Fibroblast of lung (primary cell): ENCODE measurements around the gene SORBS1. TPM values are rescaled to one million over a fixed set of nuclear protein-coding genes. Genes with fewer than 3 reads are reported as not detected.

Experiments used
- DNase-seq, 2 donors: peaks; one replicate each; pipeline versions ENCODE4 v3.0.0 to v3.0.0-alpha.2; 2010; ENCODE audit warnings: low read depth in 2 of 2
- H2AFZ ChIP-seq: 2 replicates; pipeline ENCODE4 v1.5.1; 2012; ENCODE audit warnings: low read length, control low read depth, inconsistent platforms
- H3K27ac ChIP-seq: 2 replicates; pipeline ENCODE4 v1.5.1; 2011; ENCODE audit warnings: low read length, control low read depth; ENCODE audit not compliant: insufficient read depth
- H3K27me3 ChIP-seq: 2 replicates; pipeline ENCODE4 v1.5.1; 2011; ENCODE audit warnings: mild to moderate bottlenecking, low read length; ENCODE audit not compliant: control insufficient read depth, insufficient read depth
- H3K36me3 ChIP-seq: 2 replicates; pipeline ENCODE4 v1.5.1; 2011; ENCODE audit warnings: low read length; ENCODE audit not compliant: control insufficient read depth, insufficient read depth
- H3K4me1 ChIP-seq: 2 replicates; pipeline ENCODE4 v1.5.1; 2011; ENCODE audit warnings: low read length; ENCODE audit not compliant: control insufficient read depth, insufficient read depth; ENCODE audit errors: extremely low read depth
- H3K4me2 ChIP-seq: 2 replicates; pipeline ENCODE4 v1.5.1; 2011; ENCODE audit warnings: low read length, control low read depth; ENCODE audit not compliant: insufficient read depth; ENCODE audit errors: extremely low read depth
- H3K4me3 ChIP-seq, 4 experiments: fragments of 200-600 bp in 1 of 4; sonication (generic) in 1 of 4; replicated peaks in 1 of 4; 2 replicates each; pipeline ENCODE4 v1.5.1; 2011 to 2016; ENCODE audit warnings: low read length in 4 of 4, low read depth in 3 of 4, mild to moderate bottlenecking in 3 of 4, control low read depth in 2 of 4, inconsistent platforms in 1 of 4, mixed read lengths in 1 of 4; ENCODE audit not compliant: insufficient read depth in 1 of 4; ENCODE audit errors: control extremely low read depth in 1 of 4
- H3K79me2 ChIP-seq: 2 replicates; pipeline ENCODE4 v1.5.1; 2012; ENCODE audit warnings: mild to moderate bottlenecking, low read length, inconsistent platforms; ENCODE audit not compliant: control insufficient read depth, insufficient read depth
- H3K9ac ChIP-seq: 2 replicates; pipeline ENCODE4 v1.5.1; 2011; ENCODE audit warnings: mild to moderate bottlenecking, low read length, control low read depth; ENCODE audit not compliant: insufficient read depth
- H3K9me3 ChIP-seq: 2 replicates; pipeline ENCODE4 v1.5.1; 2012; ENCODE audit warnings: low read depth, low read length; ENCODE audit not compliant: control insufficient read depth, insufficient read depth
- H4K20me1 ChIP-seq: 2 replicates; pipeline ENCODE4 v1.5.1; 2011; ENCODE audit warnings: low read length; ENCODE audit not compliant: control insufficient read depth, insufficient read depth; ENCODE audit errors: extremely low read depth
- EZH2 ChIP-seq: IDR thresholded peaks from 2 replicates; pipeline ENCODE4 v1.5.1; 2012; ENCODE audit warnings: low read length, control low read depth, mild to moderate bottlenecking; ENCODE audit errors: missing control alignments
- polyA plus RNA-seq, 2 donors: library from polyadenylated mRNA; depleted of rRNA in 1 of 2; stranded (reverse) in 1 of 2; unstranded in 1 of 2; fragments of >200 nt; gene quantifications; 2 replicates each; pipeline ENCODE4 v1.2.1, GENCODE V29; 2011 to 2012; ENCODE audit warnings: missing spikeins in 1 of 2
- total RNA-seq: library from RNA; depleted of rRNA; stranded (reverse); fragments of >200 nt; gene quantifications from 2 replicates; pipeline ENCODE4 v1.2.1, GENCODE V29; 2014
- TF ChIP-seq, protein P1 (sequence below), 2 donors: IDR thresholded peaks in 1 of 2; conservative IDR thresholded peaks in 1 of 2; 1 replicate in 1 of 2; 2 replicates in 1 of 2; pipeline ENCODE4 v1.5.1; 2011 to 2012; ENCODE audit warnings: low read length in 2 of 2, control low read depth in 1 of 2, inconsistent platforms in 1 of 2, low read depth in 1 of 2, mild to moderate bottlenecking in 1 of 2

The SORBS1 gene
- total and polyA plus RNA-seq, 2 donors (not counting 1 experiment from before 2014, with no cell fraction given) = 0.33 to 0.50 TPM

DNA sequence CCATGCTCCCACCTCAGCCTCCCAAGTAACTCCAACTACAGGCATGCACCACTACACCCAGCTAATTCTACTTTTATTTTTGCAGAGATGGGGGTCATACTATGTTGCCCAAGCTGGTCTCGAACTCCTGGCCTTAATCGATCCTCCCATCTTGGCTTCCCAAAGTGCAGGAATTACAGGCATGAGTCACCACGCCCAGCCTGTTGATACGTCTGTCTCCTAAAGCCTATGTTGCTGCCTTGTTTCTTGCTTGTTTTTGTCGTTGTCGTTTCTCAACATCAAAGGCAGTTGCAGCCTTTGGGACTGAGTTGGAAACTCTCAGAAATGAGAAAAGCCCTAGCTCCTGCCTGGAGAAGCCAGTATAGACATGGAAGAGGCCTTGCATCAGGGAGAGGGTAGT is 49.9 kb downstream of the SORBS1 start:
- DNase-seq = no peak
- no peak for TF ChIP-seq EZH2
- TF ChIP-seq, protein P1, sequence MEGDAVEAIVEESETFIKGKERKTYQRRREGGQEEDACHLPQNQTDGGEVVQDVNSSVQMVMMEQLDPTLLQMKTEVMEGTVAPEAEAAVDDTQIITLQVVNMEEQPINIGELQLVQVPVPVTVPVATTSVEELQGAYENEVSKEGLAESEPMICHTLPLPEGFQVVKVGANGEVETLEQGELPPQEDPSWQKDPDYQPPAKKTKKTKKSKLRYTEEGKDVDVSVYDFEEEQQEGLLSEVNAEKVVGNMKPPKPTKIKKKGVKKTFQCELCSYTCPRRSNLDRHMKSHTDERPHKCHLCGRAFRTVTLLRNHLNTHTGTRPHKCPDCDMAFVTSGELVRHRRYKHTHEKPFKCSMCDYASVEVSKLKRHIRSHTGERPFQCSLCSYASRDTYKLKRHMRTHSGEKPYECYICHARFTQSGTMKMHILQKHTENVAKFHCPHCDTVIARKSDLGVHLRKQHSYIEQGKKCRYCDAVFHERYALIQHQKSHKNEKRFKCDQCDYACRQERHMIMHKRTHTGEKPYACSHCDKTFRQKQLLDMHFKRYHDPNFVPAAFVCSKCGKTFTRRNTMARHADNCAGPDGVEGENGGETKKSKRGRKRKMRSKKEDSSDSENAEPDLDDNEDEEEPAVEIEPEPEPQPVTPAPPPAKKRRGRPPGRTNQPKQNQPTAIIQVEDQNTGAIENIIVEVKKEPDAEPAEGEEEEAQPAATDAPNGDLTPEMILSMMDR (conservative IDR thresholded peaks at IDR 0.05 in 1 of 2, IDR thresholded peaks at IDR 0.05 in 1 of 2; ENCODE audit: low read depth in 1 of 2, low read length in 2 of 2) = no peak
- Histone ChIP-seq H3K36me3 (no peaks in the 10 kb centered on the region), H4K20me1 (no peaks in the 10 kb centered on the region), H2AFZ (no peak overlapping the region), H3K9ac (no peak overlapping the region), H3K27me3 (no peaks in the 10 kb centered on the region), H3K79me2 (no peaks in the 10 kb centered on the region), H3K4me3 (no peak overlapping the region), H3K4me1 (no peaks in the 10 kb centered on the region), H3K4me2 (no peak overlapping the region), H3K9me3 (no peaks in the 10 kb centered on the region), H3K27ac (no peak overlapping the region)

DNA sequence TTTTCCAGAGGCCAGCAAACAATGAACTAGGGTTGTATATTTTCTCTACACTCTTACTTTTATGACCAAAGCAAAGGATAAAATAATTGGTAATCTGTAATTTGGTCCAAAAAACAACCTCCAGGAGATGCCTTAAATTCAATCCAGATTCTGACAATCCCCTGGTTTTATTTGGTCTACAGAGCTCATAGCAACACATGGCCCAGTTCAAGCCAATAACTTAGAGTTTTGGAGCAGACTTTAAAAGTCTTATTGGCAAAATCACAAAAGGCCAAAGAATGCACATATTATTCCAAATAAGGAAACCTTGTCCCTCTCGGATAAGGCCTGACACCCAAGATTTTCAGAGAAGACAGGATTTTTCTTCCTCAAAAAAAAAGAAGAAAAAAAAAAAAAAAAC is 51.9 kb downstream of the SORBS1 start:
- Histone ChIP-seq H3K4me3 (no peak overlapping the region), H3K9me3 (no peaks in the 10 kb centered on the region), H3K27ac (no peak overlapping the region), H3K79me2 (no peaks in the 10 kb centered on the region), H3K4me2 (no peak overlapping the region), H3K4me1 (no peaks in the 10 kb centered on the region), H3K36me3 (no peaks in the 10 kb centered on the region), H2AFZ (no peak overlapping the region), H3K27me3 (no peaks in the 10 kb centered on the region), H4K20me1 (no peaks in the 10 kb centered on the region), H3K9ac (no peak overlapping the region)
- TF ChIP-seq, protein P1 (conservative IDR thresholded peaks at IDR 0.05 in 1 of 2, IDR thresholded peaks at IDR 0.05 in 1 of 2; ENCODE audit: low read depth in 1 of 2, low read length in 2 of 2) = no peak
- TF ChIP-seq EZH2 = no peak
- DNase-seq = peak in 1 of 2 donors; percentile 50

DNA sequence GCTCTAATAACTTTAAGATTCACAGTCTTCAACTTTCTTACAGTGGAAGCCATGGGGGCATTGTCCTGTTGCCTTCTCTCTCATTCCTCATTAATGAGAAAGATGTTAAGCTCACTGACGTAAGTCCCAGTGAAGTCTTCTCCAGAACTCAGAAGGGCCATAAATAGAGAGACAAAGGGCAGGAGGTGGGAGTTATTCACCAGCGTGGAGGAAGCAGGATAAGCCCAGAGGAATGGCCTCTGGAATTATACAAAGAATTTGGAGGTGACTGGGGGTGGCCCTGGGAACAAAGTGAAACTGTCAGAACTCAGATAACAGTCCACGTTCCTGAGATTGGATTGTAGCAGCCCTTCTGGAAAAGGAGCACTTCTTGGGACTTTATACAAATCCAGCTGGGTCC is 52.4 kb downstream of the SORBS1 start:
- peak in 1 of 2 donors; percentile 91 for DNase-seq
- Histone ChIP-seq H3K79me2 (no peaks in the 10 kb centered on the region), H3K9me3 (no peaks in the 10 kb centered on the region), H3K4me2 (no peak overlapping the region), H3K4me1 (no peaks in the 10 kb centered on the region), H3K27ac (no peak overlapping the region), H3K9ac (no peak overlapping the region), H3K36me3 (no peaks in the 10 kb centered on the region), H3K27me3 (no peaks in the 10 kb centered on the region), H2AFZ (no peak overlapping the region), H4K20me1 (no peaks in the 10 kb centered on the region), H3K4me3 (no peak overlapping the region)
- TF ChIP-seq, protein P1 (conservative IDR thresholded peaks at IDR 0.05 in 1 of 2, IDR thresholded peaks at IDR 0.05 in 1 of 2; ENCODE audit: low read depth in 1 of 2, low read length in 2 of 2) = no peak
- TF ChIP-seq EZH2 = no peak
